OCI-LY7 (cell line): ENCODE results near the gene SETBP1. TPM values are rescaled to one million over a fixed set of nuclear protein-coding genes. Genes with fewer than 3 reads are reported as not detected.
A peak's percentile ranks its signal among the peaks of the same experiment; 100 is the strongest.

Experiments used
- BruUV-seq: library from RNA; stranded (reverse); fragments of 400-500 nt; replicated peaks from 2 replicates; lab custom pipeline; 2021; lab: Mats Ljungman, UMichigan
- CTCF ChIA-PET: fragments of 300-600 bp; sonication (Branson Sonifier 250); formaldehyde crosslinking; loops from one replicate; lab custom pipeline; 2022; ENCODE audit warnings: antibody characterized with exemption; ENCODE audit not compliant: unreplicated experiment; lab: Charles Lee
- POLR2A ChIA-PET: fragments of 300-600 bp; sonication (Branson Sonifier 250); formaldehyde crosslinking; loops from one replicate; lab custom pipeline; 2022; ENCODE audit warnings: antibody characterized with exemption; lab: Charles Lee
- DNase-seq: peaks from one replicate; pipeline ENCODE4 v3.0.0-alpha.2; 2015; ENCODE audit warnings: low spot score
- H2AFZ ChIP-seq: fragments of 200-600 bp; sonication (generic), shearing (Covaris generic); 2 replicates; pipeline ENCODE4 v1.6.1; 2014; ENCODE audit warnings: mild to moderate bottlenecking, antibody characterized with exemption, low read length, moderate library complexity
- H3K27ac ChIP-seq: fragments of 200-600 bp; sonication (generic); 2 replicates; pipeline ENCODE4 v1.5.1; 2014; ENCODE audit warnings: mixed run types, low read depth, mild to moderate bottlenecking, moderate library complexity, low read length, inconsistent platforms; ENCODE audit not compliant: poor library complexity, severe bottlenecking
- H3K36me3 ChIP-seq: fragments of 200-600 bp; sonication (generic); 2 replicates; pipeline ENCODE4 v1.6.1; 2014; ENCODE audit warnings: mild to moderate bottlenecking, antibody characterized with exemption, low read length, moderate library complexity, mixed read lengths; ENCODE audit not compliant: insufficient read depth
- H3K4me1 ChIP-seq: fragments of 200-600 bp; sonication (generic); 2 replicates; pipeline ENCODE4 v1.5.1; 2014; ENCODE audit warnings: mild to moderate bottlenecking, low read length; ENCODE audit not compliant: insufficient read depth, poor library complexity, severe bottlenecking
- H3K4me2 ChIP-seq: fragments of 200-600 bp; sonication (generic); 2 replicates; pipeline ENCODE4 v1.6.1; 2014; ENCODE audit warnings: mild to moderate bottlenecking, low read length
- H3K4me3 ChIP-seq: fragments of 200-600 bp; sonication (generic); 2 replicates; pipeline ENCODE4 v1.5.1; 2014; ENCODE audit warnings: mild to moderate bottlenecking, low read depth, low read length; ENCODE audit not compliant: poor library complexity, severe bottlenecking
- H3K79me2 ChIP-seq: fragments of 200-600 bp; sonication (generic); 2 replicates; pipeline ENCODE4 v1.6.1; 2016; ENCODE audit warnings: low read depth, mild to moderate bottlenecking, low read length, moderate library complexity, mixed read lengths; ENCODE audit not compliant: insufficient read depth
- H3K9me2 ChIP-seq: fragments of 200-600 bp; sonication (generic); 2 replicates; pipeline ENCODE4 v1.6.1; 2016; ENCODE audit warnings: mild to moderate bottlenecking, low read length, mixed read lengths; ENCODE audit not compliant: insufficient read depth
- H3K9me3 ChIP-seq: fragments of 200-600 bp; sonication (generic); 2 replicates; pipeline ENCODE4 v1.6.1; 2014; ENCODE audit warnings: mild to moderate bottlenecking, mixed run types, low read length, mixed read lengths
- H4K20me1 ChIP-seq: fragments of 200-600 bp; sonication (generic); 2 replicates; pipeline ENCODE4 v1.6.1; 2014; ENCODE audit warnings: mild to moderate bottlenecking, antibody characterized with exemption, low read length, moderate library complexity, mixed read lengths; ENCODE audit not compliant: insufficient read depth
- EZH2phosphoT487 ChIP-seq: fragments of 200-600 bp; sonication (generic); IDR thresholded peaks from 2 replicates; pipeline ENCODE4 v1.6.1; 2018; ENCODE audit warnings: low read depth, borderline replicate concordance, mild to moderate bottlenecking, mixed run types, antibody characterized with exemption, low read length, moderate library complexity, mixed read lengths
- intact Hi-C: fragments of 100-400 bp; cut with micrococcal nuclease; formaldehyde crosslinking; loops from one replicate; pipeline ENCODE4 v1.10.0; 2022; ENCODE audit not compliant: unreplicated experiment
- total RNA-seq, 2 experiments: library from RNA; depleted of rRNA in 1 of 2; stranded (reverse); fragments of >200 nt in 1 of 2; shearing (Covaris generic) in 1 of 2; gene quantifications; 2 replicates each; pipeline ENCODE4 v1.2.3, GENCODE V29; 2014 to 2022
- TF ChIP-seq, protein P1 (sequence below): fragments of 200-600 bp; sonication (generic); conservative IDR thresholded peaks from 2 replicates; pipeline ENCODE4 v1.5.1; 2014; ENCODE audit warnings: mild to moderate bottlenecking, antibody characterized with exemption, low read length, moderate library complexity, mixed read lengths

Gene SETBP1
- total RNA-seq, 2 experiments from 2014 or later: 2.6 to 9.1 TPM

DNA sequence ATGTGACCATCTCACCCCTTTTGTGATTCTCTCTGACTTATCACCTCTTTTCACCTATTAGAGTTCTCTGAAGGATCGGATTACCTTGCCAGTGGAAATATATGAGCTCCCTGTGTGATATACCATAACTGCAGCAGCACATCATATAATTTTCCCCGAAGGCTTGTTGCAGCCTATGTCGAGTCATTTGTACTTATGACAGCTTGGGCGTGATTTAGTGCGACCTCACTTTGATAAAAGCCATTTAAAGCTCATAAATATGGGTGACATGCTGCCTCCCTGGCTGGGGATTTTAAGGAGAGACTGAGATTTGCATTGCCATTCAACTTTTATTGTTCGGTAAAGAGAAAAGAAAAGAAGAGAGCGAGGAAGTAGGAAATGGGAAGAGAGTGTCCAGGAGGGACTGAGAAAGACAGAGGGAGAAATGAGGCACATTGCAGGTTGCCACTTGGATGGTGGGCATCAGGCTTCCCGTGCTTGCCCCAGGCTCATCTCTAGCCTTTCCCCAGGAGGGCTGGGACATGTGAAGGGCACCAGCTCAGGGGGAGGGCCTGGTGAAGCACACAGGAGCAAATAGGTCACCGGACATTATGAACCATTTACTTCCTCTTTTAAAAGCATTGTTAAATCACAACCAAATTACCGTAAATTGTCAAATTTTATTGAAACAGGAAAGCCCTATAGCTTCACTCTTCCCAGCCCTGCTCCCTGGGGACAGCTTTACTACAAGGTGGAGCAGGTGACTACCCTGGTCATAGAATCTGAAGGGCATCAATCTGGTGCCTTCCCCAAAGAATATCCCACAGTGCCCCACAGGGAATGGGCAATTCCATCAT, 161.3 kb downstream of the SETBP1 start:
- TF ChIP-seq, protein P1, sequence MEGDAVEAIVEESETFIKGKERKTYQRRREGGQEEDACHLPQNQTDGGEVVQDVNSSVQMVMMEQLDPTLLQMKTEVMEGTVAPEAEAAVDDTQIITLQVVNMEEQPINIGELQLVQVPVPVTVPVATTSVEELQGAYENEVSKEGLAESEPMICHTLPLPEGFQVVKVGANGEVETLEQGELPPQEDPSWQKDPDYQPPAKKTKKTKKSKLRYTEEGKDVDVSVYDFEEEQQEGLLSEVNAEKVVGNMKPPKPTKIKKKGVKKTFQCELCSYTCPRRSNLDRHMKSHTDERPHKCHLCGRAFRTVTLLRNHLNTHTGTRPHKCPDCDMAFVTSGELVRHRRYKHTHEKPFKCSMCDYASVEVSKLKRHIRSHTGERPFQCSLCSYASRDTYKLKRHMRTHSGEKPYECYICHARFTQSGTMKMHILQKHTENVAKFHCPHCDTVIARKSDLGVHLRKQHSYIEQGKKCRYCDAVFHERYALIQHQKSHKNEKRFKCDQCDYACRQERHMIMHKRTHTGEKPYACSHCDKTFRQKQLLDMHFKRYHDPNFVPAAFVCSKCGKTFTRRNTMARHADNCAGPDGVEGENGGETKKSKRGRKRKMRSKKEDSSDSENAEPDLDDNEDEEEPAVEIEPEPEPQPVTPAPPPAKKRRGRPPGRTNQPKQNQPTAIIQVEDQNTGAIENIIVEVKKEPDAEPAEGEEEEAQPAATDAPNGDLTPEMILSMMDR: no peak
- no peak for TF ChIP-seq EZH2phosphoT487
- POLR2A ChIA-PET: no interaction called here
- no peaks in the 10 kb centered on the region for H3K36me3 ChIP-seq
- no peak overlapping the region for H3K4me3 ChIP-seq
- H3K4me1 ChIP-seq: peaks cover 8% of the 10 kb centered on the region
- H3K27ac ChIP-seq: no peak overlapping the region
- no peaks in the 10 kb centered on the region for H3K9me2 ChIP-seq
- peak; percentile 4 for DNase-seq
- H3K4me2 ChIP-seq: peak overlapping the region; percentile 23; the same call in 1 of the 2 replicates
- no peak overlapping the region for H2AFZ ChIP-seq
- no peaks in the 10 kb centered on the region for H3K79me2 ChIP-seq
- no peaks in the 10 kb centered on the region for H3K9me3 ChIP-seq
- H4K20me1 ChIP-seq: no peaks in the 10 kb centered on the region
- CTCF ChIA-PET: no interaction called here
- BruUV-seq: no TSS peak
- intact Hi-C loops: no loop called here

DNA sequence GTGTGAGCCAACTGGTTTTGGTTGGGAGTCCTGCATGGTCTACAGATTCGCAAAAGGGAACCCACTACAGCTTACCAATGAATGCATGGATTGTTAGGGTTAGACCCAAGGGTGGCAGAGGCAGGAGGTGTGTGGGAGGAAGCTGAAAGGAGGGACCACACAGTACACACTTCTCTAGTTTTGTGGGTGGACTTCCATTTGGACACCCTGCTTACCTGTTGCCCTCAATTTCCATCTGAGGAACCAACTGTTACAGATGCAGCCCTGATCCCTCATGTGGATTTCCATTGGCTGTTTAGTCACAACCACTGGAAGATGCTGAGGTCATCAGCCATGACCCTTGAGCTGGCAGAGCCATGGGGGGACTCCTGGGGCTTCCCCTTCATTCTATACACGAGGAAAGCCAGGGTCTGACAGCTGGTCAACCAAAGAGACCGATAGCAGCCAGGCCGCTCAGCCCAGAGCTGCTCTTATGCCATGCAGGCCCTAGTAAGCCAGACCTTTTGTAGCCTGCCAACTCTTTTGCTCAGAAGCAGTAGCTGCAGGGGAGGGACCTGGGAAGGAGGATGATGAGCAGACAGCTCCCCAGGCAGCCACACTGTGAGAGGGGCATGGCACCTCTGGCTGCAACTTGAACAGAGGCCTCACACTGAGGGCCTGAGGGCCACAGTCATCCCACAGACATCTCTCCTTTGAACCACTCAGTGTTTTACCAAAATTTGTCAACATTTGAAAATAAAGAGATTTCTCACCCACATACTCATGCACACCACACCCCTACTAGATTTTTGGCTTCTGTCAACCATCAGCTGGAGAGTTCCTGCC, 162.1 kb downstream of the SETBP1 start:
- ChIA-PET POLR2A (no interaction called here), CTCF (no interaction called here)
- Histone ChIP-seq H3K27ac (no peak overlapping the region), H3K9me2 (no peaks in the 10 kb centered on the region), H2AFZ (no peak overlapping the region), H3K79me2 (no peaks in the 10 kb centered on the region), H4K20me1 (no peaks in the 10 kb centered on the region), H3K36me3 (no peaks in the 10 kb centered on the region), H3K4me3 (no peak overlapping the region), H3K4me2 (no peak overlapping the region), H3K9me3 (no peaks in the 10 kb centered on the region), H3K4me1 (peaks cover 8% of the 10 kb centered on the region)
- intact Hi-C loops: no loop called here
- no TSS peak for BruUV-seq
- DNase-seq: no peak
- TF ChIP-seq, protein P1: no peak
- TF ChIP-seq EZH2phosphoT487: no peak
